Cardiac muscle cell (in vitro differentiated cells and primary cell): ENCODE measurements around the gene SYPL2. TPM values are rescaled to one million over a fixed set of nuclear protein-coding genes. Genes with fewer than 3 reads are reported as not detected.

Experiments
- DNase-seq, 2 donors: peaks; one replicate each; pipeline versions ENCODE4 v3.0.0 to v3.0.0-alpha.2; 2010 to 2017; ENCODE audit warnings: low read depth in 1 of 2, low spot score in 1 of 2
- H3K27ac ChIP-seq: fragments of 200-600 bp; sonication (generic); 2 replicates; pipeline ENCODE4 v1.5.1; 2016
- H3K27me3 ChIP-seq: fragments of 200-600 bp; sonication (generic); 2 replicates; pipeline ENCODE4 v1.6.0; 2016; ENCODE audit warnings: control low read depth
- H3K36me3 ChIP-seq: fragments of 200-600 bp; sonication (generic); 2 replicates; pipeline ENCODE4 v1.5.1; 2016; ENCODE audit warnings: control low read depth
- H3K4me1 ChIP-seq: fragments of 200-600 bp; sonication (generic); 2 replicates; pipeline ENCODE4 v1.8.1; 2017; ENCODE audit warnings: low read depth, mild to moderate bottlenecking, mixed run types
- H3K4me3 ChIP-seq: fragments of 200-600 bp; sonication (generic); 2 replicates; pipeline ENCODE4 v1.5.1; 2016; ENCODE audit warnings: mild to moderate bottlenecking
- H3K9me3 ChIP-seq: fragments of 200-600 bp; sonication (generic); 2 replicates; pipeline ENCODE4 v1.5.1; 2017; ENCODE audit warnings: low read depth, mild to moderate bottlenecking, control low read depth
- polyA plus RNA-seq: library from polyadenylated mRNA; unstranded; fragments of >200 nt; fragmentation: Nextera tagmentation; extraction: Ambion mirVana; gene quantifications from 2 replicates; pipeline ENCODE4 v1.2.1, GENCODE V29; 2016
- total RNA-seq: library from RNA; depleted of rRNA; stranded (reverse); fragments of >200 nt; gene quantifications from 2 replicates; pipeline ENCODE4 v1.2.3, GENCODE V29; 2016
- TF ChIP-seq, protein P1 (sequence below): IDR thresholded peaks from 2 replicates; pipeline ENCODE4 v1.5.1; 2012; ENCODE audit warnings: low read depth, mild to moderate bottlenecking, low read length

Gene SYPL2
- total and polyA plus RNA-seq, 2 experiments from 2014 or later: 10.7 to 27.3 TPM

DNA sequence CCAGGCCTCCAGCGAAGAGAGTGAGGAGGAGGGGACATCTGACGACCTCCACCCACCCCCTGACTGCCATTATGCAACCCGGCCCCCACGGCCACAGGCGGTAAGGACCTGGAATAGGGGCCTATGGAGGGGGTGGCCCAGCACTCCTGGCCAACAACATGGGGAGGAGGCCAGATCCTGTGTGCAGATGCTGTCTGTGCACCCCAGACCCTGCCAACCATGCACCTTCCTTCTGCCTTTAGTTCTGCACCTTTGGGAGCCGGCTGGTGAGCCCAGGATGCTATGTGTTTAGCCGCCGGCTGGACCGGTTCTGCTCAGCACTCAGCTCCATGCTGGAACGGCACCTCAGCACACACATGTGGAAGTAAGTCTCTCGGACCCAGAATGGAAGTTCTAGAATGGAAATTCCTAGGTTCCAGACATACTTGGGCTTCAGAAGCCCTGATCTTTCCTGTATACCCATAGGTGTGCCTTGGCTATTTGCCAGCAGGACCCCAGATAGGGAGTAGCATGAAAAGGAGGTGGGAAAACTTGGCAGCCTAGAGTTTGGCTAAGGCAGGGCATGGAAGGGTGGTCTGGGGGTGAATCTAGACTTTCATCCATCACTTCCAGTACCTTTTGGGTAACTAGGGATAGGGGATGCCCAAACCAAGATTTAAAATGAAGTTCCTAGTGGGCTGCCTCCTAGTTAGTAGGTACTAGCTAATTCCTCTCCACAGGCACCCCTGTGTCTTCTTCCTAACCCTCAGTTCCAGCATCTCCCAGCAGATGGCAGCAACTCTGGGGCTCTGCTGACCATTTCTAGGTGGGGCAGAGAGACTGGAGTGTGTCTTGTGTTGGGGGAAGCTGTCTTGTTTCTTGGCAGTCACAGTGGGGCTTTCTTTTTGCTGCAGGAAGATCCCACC lies 23.9 kb downstream of the SYPL2 start:
- peaks cover 6% of the 10 kb centered on the region for H3K36me3 ChIP-seq

DNA sequence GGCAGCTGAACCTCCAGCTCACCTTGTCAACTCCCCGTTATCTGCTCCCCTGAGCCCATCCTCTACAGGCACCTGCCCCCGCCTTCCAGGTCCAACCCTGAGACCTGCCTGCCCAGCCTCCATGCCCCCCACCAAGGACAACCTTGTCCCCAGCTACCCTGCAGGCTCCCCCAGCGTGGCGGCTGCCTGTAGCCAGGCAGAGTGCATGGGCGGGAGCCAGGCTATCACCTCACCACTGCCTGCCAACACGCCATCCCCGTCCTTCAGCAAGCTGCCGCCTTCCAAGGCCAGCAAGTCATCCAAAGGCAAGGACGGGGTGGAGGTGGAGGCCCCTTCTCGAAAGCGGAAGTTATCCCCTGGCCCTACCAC lies 24.6 kb downstream of the SYPL2 start:
- TF ChIP-seq, protein P1, sequence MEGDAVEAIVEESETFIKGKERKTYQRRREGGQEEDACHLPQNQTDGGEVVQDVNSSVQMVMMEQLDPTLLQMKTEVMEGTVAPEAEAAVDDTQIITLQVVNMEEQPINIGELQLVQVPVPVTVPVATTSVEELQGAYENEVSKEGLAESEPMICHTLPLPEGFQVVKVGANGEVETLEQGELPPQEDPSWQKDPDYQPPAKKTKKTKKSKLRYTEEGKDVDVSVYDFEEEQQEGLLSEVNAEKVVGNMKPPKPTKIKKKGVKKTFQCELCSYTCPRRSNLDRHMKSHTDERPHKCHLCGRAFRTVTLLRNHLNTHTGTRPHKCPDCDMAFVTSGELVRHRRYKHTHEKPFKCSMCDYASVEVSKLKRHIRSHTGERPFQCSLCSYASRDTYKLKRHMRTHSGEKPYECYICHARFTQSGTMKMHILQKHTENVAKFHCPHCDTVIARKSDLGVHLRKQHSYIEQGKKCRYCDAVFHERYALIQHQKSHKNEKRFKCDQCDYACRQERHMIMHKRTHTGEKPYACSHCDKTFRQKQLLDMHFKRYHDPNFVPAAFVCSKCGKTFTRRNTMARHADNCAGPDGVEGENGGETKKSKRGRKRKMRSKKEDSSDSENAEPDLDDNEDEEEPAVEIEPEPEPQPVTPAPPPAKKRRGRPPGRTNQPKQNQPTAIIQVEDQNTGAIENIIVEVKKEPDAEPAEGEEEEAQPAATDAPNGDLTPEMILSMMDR: no peak
- H3K27me3 ChIP-seq: no peaks in the 10 kb centered on the region
- peaks cover 6% of the 10 kb centered on the region for H3K36me3 ChIP-seq
- no peaks in the 10 kb centered on the region for H3K9me3 ChIP-seq
- no peak overlapping the region for H3K27ac ChIP-seq
- DNase-seq: no peak
- H3K4me3 ChIP-seq: no peak overlapping the region
- H3K4me1 ChIP-seq: peaks cover 4% of the 10 kb centered on the region

More for the DNA sequence above, 23.9 kb downstream of the SYPL2 start:
- H3K9me3 ChIP-seq: no peaks in the 10 kb centered on the region
- peak; percentile 74 to 77 for DNase-seq
- H3K4me3 ChIP-seq: no peak overlapping the region
- peaks cover 4% of the 10 kb centered on the region for H3K4me1 ChIP-seq
- TF ChIP-seq, protein P1: peak; percentile 91
- H3K27ac ChIP-seq: no peak overlapping the region
- H3K27me3 ChIP-seq: no peaks in the 10 kb centered on the region

DNA sequence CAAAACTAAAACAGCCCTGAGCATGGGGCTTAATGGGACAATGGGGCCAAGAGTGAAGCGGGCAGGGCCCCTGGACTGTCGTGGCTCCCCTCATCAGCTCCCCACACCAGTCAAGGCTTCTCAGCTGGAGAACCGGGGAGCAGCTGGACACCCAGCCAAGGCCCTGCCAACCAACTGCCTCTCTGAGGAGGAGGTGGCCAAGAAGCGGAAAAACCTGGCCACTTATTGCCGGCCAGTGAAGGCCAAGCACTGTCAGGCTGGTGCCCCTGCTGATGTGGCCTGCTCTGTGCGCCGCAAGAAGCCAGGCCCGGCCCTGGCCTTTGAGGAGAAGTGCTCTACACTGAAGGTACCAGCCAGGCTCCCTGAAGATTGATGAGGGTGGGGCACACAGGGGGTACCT lies 25.0 kb downstream of the SYPL2 start:
- Histone ChIP-seq H3K4me1 (peaks cover 4% of the 10 kb centered on the region), H3K36me3 (peaks cover 10% of the 10 kb centered on the region), H3K27ac (no peak overlapping the region), H3K9me3 (no peaks in the 10 kb centered on the region), H3K4me3 (no peak overlapping the region), H3K27me3 (no peaks in the 10 kb centered on the region)
- no peak for DNase-seq
- TF ChIP-seq, protein P1: no peak

- no peaks in the 10 kb centered on the region for H3K27me3 ChIP-seq
- H3K9me3 ChIP-seq: no peaks in the 10 kb centered on the region
- H3K4me3 ChIP-seq: no peak overlapping the region
- H3K36me3 ChIP-seq: peaks cover 14% of the 10 kb centered on the region
- no peak overlapping the region for H3K27ac ChIP-seq
- TF ChIP-seq, protein P1: no peak
- H3K4me1 ChIP-seq: peaks cover 4% of the 10 kb centered on the region
- no peak for DNase-seq
Measured at GRCh38 chr1:109492779-109493178, 26.4 kb downstream of the SYPL2 start.

GRCh38 chr1:109493227-109493626 lies 26.9 kb downstream of the SYPL2 start:
- DNase-seq: no peak
- H3K9me3 ChIP-seq: no peaks in the 10 kb centered on the region
- H3K27ac ChIP-seq: no peak overlapping the region
- no peaks in the 10 kb centered on the region for H3K27me3 ChIP-seq
- peaks cover 4% of the 10 kb centered on the region for H3K4me1 ChIP-seq
- no peak overlapping the region for H3K4me3 ChIP-seq
- TF ChIP-seq, protein P1: no peak
- H3K36me3 ChIP-seq: peaks cover 14% of the 10 kb centered on the region
